Fibroblast of skin of right quadriceps (primary cell): ENCODE data around the gene COX6B2.
"Not testable (repeated sequence)": the region's sequence is repeated elsewhere in the genome, so short reads cannot be mapped to it uniquely, and the experiment has no call there.

ENCODE experiments used
- DNase-seq: peaks from one replicate; pipeline ENCODE4 v3.0.0-alpha.2; 2013

Gene COX6B2, protein sequence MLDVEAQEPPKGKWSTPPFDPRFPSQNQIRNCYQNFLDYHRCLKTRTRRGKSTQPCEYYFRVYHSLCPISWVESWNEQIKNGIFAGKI

DNA sequence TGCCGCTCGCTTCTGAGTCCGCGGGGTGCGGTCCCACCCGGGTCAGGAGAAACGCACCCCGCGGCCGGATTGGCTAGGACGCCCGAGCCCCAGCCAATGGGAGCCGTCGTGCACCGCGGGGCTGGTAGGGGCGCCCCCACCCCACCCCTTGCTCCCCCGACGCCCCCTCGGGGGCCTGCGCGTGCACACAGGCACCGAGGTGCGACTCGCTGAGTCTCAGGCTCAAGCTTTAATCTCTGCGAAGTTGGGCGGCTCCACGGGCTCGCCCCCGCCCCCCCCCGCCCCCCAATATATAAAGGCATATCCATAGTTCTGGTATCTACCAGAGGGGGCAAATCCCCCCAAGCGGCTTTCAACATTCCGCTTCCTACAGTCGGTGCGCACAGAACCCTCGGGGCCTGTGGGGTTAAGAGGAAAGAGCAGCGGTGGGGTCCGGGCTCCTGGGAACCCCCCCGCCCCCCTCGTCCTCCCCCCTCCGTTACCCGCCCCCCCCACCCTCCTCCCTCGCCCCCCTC, at the start of gene COX6B2:
TSS of gene COX6B2 (minus strand) at position 22 of the 515 bp plus-strand sequence. CDS start 198 bp downstream, outside the sequence.
- DNase-seq = no peak

DNA sequence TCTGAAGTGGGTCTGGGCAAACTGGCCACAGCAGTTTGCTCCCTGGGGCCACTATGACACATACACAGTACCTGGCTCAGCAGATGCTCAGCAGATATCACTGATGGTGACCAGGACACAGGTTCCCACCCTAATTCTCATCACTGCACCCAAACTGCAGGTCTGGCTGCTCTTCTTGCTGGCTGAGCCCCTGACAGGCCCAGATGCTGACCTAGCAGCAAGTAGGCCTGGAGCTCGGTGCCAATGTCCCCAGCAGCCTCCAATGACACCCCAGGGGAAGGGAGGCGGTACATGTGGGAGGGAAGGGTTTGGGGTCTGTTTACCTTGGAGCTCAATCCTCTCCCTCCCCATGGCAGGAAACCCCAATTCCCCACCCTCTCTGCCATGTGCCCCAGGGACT, 48.0 kb upstream of the COX6B2 start:
- no peak for DNase-seq

DNA sequence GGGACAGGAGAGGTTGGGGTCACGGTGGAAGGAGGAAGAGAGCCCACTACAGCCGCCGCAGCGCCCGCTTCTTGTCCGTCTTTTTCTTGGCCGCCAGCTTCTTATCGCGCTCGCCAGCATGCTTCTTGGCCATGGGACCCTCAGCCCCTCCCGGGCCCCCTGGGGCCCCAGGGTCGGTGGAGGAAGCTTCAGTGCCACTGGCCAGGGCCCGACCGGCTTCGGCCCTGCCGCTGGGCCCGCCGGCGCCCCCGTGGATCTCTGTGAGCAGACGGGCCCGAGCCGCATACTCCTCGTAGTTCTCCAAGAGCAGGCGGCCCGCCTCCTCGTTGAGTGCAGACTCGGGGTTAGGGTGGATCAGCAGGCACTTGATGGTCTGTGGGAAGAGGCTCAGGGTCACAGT, 46.9 kb upstream of the COX6B2 start:
- DNase-seq = not testable (repeated sequence)

DNA sequence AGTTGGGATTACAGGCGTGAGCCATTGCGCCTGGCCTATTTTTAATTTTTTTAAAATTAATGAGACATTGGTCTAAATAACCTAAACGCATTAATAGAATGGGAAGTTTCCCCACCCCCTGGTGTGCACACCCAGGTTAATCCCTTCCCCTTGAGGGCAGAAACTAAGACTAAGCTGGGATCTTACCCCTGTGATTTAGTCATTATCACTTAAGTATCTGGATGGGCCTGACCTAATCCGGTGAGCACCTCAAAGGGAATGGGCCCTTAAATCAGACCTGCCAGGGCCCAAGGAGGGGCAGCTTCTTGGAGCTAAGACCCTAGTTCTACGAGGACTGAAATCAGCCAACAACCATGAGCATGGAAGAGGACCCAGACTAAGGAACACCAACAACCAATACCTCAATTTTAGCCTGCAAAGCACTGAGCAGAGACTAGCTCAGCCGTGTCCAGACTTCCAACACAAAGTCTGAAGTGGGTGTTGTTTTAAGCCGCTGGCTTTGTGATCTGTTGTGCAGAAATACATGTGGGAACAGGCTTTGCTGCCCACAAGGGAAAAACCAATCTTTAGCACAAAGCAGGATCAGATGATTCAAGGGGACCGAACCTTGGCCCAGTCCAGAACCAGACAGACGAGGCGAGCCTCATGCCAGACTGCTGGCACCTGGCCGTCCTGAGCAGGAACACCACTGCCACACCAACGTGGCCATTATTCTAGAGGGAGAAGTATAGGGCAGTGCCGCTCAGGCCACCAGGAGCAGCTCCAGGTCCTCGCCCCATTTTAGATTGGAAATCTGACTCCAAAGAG, 46.0 kb upstream of the COX6B2 start:
- DNase-seq = no peak

DNA sequence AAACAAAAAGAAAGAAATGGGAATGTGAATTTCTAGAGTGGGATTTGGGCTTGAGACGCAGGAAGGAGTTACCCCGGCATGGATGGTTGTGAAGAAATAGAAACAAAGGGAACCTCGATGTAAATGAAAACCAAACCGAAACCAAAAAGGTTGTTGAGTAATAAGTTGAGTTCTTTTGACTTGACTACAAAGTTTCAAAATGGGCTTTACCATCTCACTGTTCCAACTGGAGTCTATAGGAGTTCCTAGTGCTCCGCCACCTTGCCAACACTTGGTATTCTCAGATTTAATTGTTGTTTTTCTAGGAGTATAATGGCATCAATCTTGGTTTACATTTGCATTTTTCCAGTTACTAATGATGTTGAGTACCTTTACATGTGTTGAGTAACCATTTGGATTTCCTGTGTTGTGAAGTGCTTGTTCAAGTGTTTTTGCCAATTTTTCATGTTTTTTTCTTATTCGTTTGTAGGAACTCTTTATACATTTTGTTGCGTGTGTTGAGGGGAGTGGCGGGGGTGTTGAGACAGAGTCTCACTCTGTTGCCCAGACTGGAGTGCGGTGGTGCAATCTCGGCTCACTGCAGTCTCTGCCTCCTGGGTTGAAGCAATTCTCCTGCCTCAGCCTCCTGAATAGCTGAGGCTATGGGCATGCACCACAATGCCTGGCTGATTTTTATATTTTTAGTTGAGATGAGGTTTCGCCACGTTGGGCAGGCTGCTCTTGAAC, 43.8 kb upstream of the COX6B2 start:
- DNase-seq = no peak

DNA sequence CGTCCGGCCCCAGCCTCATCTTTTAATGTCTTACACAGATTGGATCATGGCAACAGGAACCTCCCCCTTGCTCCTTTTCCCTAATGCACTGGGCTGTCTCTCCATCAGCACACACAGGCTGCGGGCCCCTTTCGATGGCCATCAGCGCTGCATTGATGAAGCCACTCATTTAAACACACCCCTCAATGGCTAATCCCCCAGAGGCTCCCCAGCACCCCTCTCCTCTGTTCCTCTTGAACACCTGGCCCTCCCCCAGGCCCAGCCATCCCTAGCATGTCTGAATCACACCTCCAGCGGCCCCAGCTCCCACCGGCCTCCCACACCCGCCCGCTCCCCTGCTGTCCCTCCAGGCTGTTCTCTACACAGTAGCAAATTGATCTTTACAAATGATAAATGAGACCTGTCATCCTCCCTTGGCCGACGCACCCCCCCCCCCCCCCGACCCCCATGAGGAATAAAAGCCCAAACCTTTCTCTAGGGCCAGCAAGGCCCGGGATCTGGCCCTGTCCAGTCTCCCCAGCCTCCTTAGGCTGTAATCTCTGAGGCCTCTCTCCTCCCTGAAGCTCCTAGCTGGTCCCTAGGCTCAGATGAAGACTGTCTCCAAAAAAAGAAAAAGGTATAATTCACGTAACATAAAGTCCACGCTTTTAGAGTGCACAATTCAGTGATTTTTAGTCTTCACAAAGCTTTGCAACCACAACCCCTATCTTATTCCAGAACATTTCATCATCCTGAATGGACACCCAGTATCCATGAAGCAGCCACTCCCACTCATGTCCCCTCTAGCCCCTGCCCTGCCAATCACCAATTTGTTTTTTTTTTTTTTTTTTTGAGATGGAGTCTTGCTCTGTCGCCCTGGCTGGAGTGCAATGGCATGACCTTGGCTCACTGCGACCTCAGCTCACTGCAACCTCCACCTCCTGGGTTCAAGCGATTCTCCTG, 38.6 kb upstream of the COX6B2 start:
- DNase-seq = no peak

DNA sequence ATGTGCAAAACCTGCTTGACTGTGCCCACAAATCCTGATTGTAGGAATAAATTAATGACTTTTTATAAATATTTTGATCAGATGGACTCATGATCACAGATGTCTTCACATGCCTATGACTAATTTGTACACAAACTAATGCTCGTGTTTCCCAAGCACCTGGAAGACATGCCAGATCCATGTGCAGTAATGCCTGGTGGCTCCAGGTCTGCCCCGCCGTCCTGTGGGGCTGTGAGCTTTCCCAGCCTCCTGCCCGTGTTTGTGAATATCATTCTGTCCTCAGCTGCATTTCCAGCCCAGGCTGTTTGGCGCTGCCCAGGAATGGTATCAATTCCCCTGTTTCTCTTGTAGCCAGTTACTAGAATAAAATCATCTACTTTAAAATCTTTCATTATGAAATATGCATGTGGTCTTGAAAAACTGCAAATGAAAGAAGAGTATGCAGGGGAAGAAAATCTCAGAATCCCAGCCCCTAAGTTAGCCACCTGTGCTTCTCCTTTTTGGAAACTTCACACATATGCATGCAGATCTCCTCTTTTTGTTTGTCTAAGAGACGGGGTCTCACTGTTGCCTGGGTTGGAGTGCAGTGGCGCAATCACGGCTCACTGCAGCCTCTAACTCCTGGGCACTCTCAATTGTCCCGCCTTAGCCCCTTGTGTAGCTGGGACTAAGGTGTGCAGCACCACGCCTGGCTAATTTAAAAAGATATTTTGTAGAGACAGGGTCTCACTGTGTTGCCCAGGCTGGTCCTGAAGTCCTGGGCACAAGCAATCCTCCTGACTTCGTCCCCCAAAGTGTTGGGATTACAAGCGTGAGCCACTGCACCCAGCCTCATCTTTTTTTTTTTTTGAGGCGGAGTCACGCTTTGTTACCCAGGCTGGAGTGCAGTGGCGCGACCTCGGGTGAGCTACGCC, 37.4 kb upstream of the COX6B2 start:
- DNase-seq = no peak

DNA sequence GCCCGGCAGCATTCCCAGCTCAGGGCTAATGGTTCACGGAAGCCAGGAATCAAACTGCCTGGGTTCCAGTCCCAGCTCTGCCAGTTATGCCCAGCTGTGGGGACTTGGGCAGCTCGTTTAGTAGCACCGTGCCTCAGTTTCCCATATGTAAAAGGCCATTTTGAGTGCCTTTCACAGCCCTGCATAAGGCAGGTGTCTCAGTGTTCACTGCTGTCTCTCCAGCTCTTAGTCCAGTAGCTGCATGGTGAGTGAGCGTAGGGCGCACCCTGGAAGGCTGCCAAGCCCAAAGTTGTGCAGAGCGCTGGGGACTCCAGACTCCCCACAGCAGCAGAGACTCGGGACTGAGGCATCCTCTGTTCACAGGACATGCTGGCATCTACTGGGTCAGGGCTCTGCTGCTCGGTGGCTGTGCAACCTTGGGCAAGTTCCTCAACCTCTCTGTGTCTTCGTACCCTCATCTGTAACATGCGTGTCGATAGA, 36.7 kb upstream of the COX6B2 start:
- DNase-seq = no peak

DNA sequence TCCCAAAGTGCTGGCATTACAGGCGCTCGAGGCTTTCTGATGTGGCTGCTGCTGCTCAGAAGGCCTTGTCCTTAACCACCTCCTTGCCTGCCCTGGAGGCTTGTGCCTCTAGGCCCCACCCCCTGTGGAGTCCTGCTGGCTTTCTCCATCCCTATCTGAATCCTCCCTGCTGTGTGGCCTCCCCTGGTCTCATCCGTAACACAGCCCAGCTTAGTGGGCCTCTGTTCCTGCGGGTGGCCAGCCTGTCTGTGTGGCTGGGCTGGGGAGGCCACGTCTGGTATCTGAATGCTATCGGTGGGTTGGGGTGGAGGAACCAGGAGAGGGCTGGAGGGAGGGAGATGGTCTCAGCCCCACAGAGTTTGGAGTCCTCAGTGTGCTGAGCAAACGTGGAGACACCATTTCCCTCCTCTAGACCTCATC, 36.0 kb upstream of the COX6B2 start:
- no peak for DNase-seq

DNA sequence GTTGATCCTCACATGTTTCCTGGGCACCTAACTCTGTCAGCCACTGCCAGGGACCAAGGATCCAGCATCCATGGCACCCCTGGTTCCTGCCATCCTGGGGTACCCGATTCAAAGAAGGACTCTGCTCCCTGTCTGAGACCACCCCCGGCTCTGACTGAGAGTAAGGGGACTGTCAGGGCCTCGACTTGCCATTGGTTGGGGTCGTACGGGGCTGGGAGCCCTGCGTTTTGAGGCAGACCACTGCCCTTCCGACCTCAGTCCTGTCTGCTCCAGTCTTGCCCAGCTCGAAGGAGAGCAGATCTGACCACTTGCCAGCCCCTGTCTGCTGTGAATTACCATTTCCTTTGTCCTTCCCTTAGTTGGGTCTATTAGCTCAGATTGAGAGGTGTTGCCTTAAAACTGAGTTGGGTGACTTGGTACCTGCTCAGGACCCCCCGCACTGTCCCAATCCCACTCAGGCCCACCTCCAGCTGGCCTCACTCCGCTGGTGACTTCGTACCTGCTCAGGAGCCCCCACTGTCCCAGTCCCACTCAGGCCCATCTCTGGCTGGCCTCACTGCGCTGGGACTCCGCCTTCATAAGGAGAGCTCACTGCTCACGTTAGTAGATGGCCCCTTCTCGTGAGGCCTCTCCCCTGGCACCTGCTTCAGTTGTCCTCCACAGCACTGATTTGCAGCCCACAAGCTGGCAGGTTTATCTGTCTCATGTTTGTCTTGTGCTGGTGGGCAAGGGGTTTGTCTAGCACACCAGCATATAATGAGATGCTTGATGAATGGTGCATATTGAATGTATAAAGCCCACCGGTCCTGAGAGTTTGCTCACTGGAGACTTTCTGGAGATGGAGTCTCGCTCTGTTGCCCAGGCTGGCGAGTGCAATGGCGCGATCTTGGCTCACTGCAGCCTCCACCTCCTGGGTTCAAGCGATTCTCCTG, 35.1 kb upstream of the COX6B2 start:
- no peak for DNase-seq

DNA sequence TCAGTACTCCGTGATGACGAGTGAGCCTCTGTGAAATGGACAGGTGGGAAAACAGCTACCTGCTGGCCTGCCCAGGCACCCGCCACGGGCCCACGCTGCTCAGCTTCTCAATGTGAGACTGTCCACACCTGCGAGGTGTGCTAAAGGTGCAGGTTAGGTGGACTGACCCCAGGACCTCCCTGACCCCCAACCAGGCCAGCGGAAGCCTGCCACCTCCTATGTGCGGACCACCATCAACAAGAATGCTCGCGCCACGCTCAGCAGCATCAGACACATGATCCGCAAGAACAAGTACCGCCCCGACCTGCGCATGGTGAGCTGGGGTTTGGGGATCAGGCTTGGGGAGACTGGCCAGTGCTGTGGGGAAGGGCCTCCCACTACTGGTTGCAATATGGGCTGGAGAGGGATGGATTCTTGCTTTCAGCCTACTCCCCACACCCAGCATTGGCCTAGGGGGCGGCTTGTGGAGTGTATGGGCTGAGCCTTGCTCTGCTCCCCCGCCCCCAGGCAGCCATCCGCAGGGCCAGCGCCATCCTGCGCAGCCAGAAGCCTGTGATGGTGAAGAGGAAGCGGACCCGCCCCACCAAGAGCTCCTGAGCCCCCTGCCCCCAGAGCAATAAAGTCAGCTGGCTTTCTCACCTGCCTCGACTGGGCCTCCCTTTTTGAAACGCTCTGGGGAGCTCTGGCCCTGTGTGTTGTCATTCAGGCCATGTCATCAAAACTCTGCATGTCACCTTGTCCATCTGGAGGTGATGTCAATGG, 33.4 kb upstream of the COX6B2 start:
- no peak for DNase-seq

DNA sequence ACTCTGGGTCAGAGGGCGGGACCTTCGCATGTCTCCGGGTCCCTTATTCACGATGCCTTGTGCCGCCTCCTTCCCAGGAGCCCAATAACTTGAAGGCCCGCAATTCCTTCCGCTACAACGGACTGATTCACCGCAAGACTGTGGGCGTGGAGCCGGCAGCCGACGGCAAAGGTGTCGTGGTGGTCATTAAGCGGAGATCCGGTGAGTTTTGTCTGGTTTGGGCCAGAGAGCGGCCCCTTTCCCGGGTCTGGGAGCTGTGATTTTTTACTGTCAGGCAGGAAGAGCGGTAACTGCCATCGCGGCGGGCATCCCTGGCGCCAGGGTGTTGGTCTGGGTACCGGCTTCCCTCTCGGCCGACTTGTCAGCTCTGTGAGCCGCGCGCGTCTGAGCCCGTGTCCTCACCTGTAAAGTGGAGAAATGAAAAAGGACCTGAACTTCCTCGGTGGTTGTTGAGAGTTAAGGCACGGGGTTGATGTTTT, 32.0 kb upstream of the COX6B2 start:
- DNase-seq = no peak

DNA sequence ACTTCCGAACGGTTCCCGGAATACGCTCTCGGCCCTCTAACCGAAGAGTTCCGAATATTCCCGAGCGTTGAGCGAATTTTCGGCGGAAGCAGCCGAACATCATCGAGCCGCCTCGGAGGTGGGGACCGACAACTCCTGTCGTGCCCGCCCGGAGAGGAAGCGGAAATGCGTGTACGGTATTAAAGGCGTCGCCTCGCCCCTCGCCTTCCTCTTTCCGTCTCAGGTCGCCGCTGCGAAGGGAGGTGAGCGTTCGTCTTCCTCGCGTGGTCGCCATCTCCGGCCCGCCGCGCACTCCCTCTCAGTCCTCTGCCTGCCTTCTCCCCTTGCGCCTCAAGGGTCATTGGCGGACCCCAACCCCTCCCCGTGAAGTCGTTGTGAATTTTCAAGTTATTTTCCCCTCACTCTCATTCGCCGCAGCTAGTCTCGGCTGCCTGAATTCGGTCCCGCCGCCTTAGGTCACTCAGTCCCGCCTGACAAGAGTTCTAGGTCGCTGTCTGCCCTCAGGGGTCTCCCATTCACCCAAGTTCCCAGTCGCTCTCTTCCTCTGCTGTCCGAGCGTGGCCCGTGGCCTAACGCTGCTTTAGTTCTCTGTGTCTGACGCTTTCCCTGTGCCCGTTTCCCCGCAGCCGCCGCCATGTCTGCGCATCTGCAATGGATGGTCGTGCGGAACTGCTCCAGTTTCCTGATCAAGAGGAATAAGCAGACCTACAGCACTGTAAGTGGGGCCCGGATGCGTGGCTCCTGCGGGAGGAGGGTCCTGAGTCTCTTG, 31.4 kb upstream of the COX6B2 start, which contains the start of gene RPL28:
TSS of gene RPL28 (plus strand) at position 209 of the 769 bp plus-strand sequence. CDS start at position 635, 426 bp downstream.
- peak; percentile 98 for DNase-seq

DNA sequence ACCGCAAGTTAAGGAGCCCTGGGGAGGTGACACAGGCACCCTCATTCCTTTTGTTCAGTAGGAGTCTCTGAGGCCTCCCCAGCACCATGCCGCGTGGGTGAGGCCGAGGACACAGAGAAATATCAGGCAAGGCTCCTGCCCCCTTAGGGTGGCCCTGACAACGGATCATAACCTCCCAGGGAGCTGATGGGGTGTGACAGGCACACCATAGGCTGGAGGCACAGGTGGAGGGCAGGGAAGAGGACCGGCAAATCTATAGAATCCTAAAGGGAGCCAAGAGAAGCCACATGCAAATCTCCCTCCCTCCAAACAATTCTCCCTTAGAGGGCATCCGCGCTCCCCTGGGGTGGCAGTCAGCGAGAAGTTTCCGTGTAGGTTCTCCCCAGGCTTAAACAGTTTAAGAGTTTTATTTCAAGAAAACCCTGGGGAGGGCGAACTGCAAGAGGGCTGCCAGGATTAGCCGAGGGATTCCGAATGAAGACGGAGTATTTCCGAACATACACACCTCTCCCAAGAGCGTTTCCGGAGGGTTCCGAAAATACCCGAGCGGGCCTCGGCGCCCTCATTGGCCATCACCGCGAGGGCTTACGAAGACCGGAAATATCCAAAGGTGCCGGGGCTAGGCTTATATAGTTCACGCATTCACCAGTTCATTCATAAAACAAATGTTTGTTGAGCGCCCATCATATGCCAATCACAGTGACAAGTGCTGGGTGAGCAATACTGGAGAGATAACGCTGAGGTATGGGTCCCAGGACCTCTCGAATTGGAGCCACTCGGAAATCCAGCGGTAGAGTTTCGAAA, 30.6 kb upstream of the COX6B2 start:
- peak; percentile 94 for DNase-seq

DNA sequence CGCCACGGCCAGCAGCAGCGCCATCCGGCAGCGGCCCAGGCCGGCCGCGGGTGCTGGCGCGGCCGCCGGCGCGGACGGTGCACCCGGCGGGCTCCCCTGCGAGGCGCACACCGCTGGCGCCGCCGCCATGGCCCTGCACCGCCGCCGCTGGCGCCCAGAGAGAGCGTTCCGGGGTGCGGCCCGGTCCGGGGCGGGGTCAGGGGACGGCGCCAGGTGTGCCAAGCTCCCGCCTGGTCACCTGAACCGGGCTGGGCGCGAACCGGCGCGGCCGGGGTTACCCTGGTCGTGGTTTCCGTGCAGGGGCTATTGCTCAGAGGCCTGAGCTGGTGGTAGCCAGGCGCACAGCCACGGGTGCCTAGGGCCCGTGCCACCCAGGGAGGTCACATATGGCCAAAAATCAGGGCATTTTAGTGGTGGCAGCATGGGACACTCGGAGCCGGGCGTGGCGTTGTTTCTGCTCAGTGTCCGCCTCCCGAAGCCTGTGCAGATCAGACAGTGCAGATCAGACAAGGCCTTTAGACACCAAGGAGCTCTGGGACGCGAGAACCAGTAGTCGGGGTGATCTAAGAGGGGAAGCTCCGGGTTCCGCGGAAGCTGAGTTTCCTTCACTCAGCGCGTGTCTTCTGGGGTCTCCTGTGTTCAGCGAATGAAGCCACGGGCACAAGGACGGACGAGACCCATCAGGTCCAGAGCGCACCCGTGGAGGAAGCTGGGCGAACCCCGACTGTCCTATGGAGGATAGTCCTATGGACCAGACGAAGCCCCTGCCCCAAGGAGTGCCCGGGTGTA, 29.8 kb upstream of the COX6B2 start, which contains the start of gene TMEM238:
TSS of gene TMEM238 (minus strand) at position 162 of the 789 bp plus-strand sequence. CDS start at position 129, 33 bp downstream.
- no peak for DNase-seq
